Bone marrow (tissue), 2 donors: ENCODE data around the gene PAFAH1B2.

Source experiments
- DNase-seq, 2 donors: peaks; one replicate each; lab custom pipeline; 2025; lab: John Stamatoyannopoulos, UW

Gene PAFAH1B2

DNA sequence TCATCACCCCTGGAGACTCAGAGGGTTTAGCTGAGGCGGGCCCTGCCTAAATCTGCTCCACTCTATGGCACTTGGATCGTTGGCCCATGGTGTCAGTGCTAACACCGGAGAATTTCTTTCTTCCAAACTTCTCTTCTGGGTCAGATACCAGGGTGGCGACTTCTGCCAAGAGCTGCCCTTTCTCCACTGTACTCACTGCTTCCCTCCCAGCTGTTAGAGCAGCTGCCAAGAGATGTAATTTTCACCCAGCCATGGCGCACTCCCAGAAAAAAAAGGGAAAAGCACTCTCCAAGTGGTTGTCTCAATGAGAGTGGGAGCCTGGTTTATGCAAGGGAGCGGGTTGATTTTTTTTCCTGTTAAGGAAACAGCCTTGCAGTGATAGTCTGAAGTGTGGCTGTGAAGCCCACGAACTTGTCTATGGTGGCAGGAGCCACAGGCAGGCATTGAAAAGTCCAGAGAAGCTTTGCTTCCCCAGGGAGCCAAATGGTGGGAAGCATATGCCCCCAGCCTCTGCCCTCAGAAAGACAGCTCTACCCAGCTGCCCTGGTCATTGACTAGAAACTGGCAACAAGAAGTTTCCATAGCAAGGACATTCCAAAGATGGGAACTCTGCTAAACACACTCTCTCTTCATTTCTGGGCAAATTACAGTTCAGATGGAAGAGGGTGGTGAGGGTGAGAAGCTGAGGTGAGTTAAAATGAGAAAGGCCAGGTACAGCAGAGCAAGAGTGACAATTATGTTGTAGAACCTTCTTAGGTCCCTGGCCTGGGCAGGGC, 77.1 kb downstream of the PAFAH1B2 start:
- DNase-seq: no peak

DNA sequence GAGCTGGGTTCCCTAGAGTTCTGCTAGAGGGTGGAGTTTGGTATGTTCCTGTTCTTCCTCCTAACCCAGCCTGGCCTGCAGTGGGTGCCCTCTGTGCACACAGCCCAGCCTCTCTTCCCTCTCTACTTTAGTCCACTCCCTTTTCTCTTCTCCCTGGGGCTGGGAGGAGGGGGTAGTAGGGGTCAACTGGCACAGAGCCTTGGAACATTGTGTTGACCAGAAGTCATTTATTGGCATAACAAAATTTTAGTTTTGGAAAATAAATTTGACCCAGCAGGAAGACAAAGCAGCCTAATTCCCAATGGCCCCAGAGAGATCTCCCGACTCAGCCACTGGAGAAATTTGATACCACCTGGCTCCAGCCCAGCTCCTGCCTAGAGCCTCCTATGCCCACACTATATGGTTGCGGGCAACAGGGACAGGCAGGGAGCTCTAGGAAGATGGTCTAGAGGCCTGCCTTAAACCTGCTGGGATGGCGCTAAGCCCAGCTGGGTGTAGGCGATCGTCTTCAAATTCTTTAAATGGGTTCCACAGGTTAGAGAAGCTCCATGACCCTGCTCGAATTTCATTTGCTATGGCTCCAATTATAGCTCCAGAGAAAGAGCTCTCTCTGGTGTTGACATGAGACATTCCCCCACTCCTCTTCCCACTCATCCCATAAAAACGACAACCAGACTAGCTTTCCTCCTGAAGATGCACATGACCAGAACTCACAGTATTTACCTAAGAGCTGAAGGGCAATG, 77.9 kb downstream of the PAFAH1B2 start:
- no peak for DNase-seq

DNA sequence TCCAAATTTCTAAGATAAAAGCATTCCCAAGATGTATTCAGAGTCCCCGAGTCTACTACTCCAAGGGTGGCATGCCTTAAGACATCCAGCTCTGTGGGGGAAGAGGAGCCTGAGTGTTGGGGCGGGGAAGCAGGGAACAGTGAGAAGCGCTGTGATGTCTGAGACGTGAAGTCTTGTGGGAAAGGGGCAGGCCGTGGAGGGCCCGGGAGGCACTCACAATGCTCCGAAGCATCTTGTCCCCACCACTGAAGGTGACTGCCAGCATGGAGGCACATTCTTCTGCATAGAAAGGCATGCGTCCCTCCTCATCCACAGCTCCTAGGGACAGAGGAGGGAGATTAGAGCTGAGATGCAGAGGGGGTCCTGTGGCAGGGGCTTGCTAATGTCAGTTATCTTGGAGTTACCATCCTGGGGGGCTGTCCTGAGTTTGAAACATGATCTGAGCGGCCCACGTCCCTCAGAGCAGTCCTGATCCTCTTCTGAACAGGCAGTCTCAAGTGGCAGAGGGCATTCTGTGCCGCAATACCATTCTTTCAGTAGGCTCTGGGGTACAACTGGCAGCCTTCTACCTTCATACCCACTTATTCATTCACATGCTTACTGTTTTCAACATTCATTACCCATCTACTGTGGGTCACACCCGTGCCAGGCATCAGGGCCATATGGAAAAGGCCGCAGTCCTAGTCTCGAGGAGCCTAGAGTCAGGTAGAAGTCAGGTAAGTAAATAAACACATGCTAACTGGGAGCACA, 79.1 kb downstream of the PAFAH1B2 start:
- DNase-seq: no peak

DNA sequence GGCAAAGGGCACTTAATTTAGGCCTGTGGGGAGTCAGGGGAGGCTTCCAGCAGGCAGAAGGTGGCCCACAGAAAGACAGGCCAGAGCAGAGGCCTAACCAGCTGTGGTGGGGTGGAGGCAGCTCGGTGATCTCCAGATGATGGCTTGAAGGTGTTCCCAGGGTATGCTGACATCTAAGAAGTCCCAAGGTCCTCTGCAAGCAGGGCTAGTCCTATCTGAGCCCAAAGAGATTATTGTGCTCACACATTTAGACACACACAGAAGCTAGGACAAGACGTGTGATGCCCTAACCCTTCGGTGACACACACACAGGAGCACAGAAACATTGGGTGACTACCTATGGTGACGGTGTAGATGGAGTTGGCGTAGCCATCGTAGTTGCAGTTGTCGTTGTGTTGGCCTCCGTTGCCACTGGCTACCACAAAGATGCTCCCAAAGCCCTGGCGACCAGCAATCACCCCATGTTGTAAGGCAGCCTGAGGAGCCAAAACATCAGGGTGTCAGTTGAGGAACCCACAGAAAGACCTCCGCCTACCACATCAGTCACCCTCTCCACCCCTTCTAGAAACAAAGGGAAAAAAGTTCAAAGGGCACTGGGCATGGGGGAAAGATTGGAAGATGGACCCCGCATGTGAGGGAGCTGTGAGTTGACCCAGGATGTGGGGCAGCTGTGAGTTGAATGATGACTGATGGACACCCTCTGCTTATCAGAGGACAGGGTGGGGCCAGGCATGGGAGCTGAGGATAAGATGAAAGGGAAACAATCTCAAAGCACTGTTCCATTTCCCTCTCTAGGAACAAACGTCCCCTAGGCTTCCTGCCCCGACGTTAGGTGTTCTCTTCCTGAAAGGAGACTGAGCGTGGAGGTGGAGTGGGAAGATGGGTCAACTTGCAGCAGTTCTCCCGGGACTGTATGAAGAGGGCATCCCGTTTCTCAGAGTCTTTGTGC, 79.9 kb downstream of the PAFAH1B2 start:
- DNase-seq: no peak

DNA sequence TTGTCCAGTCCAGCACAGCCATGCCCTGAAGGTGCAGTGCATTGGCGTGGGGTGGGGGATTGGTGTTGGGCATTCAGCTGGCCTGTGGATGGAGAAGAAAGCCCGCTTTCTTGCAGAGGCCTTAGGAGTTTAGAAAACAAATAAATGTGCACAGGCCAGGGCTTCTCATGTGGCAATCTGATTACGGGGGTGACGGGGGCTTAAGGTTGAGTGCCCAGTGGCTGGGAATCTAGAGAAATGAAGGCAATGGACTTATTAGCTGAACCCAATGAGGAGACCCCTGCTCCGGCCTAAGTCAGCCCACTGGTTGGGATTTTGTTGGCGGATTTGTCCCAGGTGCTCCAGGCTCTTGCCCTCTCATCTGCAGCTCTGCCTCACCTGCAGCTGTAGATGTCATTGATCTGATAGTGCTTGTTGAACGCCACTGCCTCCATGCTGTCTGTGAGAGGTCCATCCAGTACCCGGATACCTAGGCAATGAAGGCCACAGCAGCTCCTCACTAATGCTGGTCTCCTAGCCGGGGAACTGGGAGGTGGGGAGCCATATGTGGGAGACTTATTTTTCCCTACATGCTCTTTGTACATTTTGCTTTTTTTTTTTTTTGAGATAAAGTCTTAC, 81.6 kb downstream of the PAFAH1B2 start:
- DNase-seq: no peak
